ENCODE measurements around the gene GRM8. TPM values are rescaled to one million over a fixed set of nuclear protein-coding genes. Genes with fewer than 3 reads are reported as not detected.

The GRM8 gene
- total and polyA plus RNA-seq, 10 of the 15 experiments (the other 5 are each of a cell fraction or from before 2014, with no cell fraction given): 0.33 to 7.1 (median 0.45) TPM; not detected in 2

DNA sequence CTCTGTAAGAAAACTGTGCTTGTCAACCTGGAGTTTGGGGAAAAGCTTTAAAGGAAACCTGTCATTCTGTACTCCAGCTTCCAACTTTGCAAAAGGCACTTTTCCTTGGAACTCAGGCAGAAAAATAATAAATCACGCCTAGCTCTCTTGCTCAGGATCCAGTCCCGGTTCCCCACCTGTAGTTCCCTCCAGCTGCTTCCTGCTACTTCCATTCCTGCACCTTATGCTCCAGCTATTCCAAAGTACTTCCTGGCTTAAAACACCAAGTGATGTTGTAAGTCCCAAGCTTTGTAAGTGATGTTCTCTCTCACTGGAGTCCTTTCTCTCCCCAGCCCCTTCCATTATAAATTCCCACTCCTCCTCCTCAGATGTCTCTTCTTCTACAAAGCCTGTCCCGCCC is 98.6 kb downstream of the GRM8 start:
- Histone ChIP-seq H2AFZ (ENCODE audit: control insufficient read depth, low read depth, low read length) (no peak overlapping the region), H3K27me3 (replicated peaks in 1 of 2; ENCODE audit: control insufficient read depth in 2 of 2, insufficient read depth in 2 of 2, low read length in 1 of 2) (no peaks in the 10 kb centered on the region), H3K36me3 (ENCODE audit: control insufficient read depth in 2 of 2, insufficient read depth in 2 of 2, low read length in 1 of 2) (no peaks in the 10 kb centered on the region), H3K9ac (ENCODE audit: control insufficient read depth, insufficient read depth, low read length) (no peak overlapping the region), H3K4me2 (ENCODE audit: control insufficient read depth, insufficient read depth) (no peak overlapping the region), H3K4me1 (ENCODE audit: control insufficient read depth, insufficient read depth, low read length) (no peaks in the 10 kb centered on the region), H3K4me3 (no peak overlapping the region), H4K20me1 (ENCODE audit: control insufficient read depth, insufficient read depth) (no peaks in the 10 kb centered on the region), H3K79me2 (ENCODE audit: control insufficient read depth, insufficient read depth, low read length) (no peaks in the 10 kb centered on the region), H3K9me3 (replicated peaks; ENCODE audit: control insufficient read depth, insufficient read depth, low read length) (no peaks in the 10 kb centered on the region), H3K27ac (ENCODE audit: control insufficient read depth, insufficient read depth) (no peak overlapping the region)
- WGBS (ENCODE audit: insufficient coverage, insufficient replicate concordance, low lambda C conversion rate, missing lambda C conversion rate): 2% methylated on average over 3 of the region's 3 CpGs
- FAIRE-seq: no peak
- DNase-seq (ENCODE audit: low read depth, low spot score): no peak
- in situ Hi-C loops (cut with MboI) (no loop called here), intact Hi-C loops (cut with micrococcal nuclease; ENCODE audit: unreplicated experiment) (loop anchor here (10.0 kb wide), 1 partner anchor 349 kb away; no protein-coding TSS in a partner anchor)
- ChIA-PET SMC1A (ENCODE audit: uncharacterized antibody, unreplicated experiment) (interaction anchor here (0.6 kb wide), 1 partner anchor 175 kb away, joined by 3 read pairs; no protein-coding TSS in a partner anchor), CTCF (no interaction called here), RAD21 (ENCODE audit: unreplicated experiment) (no interaction called here), POLR2A (no interaction called here)
- no peak for ATAC-seq
- BruUV-seq (replicated peaks): no TSS peak
- TF ChIP-seq STAT1 (conservative IDR thresholded peaks at IDR 0.05) (no peak), NR2F1 (conservative IDR thresholded peaks at IDR 0.05) (no peak), NFYA (IDR thresholded peaks at IDR 0.05; ENCODE audit: borderline replicate concordance, low read depth, low read length) (no peak), PML (IDR thresholded peaks at IDR 0.05; ENCODE audit: low read length) (no peak), SUPT20H (IDR thresholded peaks at IDR 0.05; ENCODE audit: borderline replicate concordance, control insufficient read depth, low read depth, low read length) (no peak), IKZF2 (IDR thresholded peaks at IDR 0.05) (no peak), RAD21 (IDR thresholded peaks at IDR 0.05; ENCODE audit: insufficient read depth, low read depth, low read length) (no peak)
- TF ChIP-seq, protein P1, sequence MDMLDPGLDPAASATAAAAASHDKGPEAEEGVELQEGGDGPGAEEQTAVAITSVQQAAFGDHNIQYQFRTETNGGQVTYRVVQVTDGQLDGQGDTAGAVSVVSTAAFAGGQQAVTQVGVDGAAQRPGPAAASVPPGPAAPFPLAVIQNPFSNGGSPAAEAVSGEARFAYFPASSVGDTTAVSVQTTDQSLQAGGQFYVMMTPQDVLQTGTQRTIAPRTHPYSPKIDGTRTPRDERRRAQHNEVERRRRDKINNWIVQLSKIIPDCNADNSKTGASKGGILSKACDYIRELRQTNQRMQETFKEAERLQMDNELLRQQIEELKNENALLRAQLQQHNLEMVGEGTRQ (IDR thresholded peaks at IDR 0.05; ENCODE audit: borderline replicate concordance, low read depth, low read length): no peak
- TF ChIP-seq, protein P2, sequence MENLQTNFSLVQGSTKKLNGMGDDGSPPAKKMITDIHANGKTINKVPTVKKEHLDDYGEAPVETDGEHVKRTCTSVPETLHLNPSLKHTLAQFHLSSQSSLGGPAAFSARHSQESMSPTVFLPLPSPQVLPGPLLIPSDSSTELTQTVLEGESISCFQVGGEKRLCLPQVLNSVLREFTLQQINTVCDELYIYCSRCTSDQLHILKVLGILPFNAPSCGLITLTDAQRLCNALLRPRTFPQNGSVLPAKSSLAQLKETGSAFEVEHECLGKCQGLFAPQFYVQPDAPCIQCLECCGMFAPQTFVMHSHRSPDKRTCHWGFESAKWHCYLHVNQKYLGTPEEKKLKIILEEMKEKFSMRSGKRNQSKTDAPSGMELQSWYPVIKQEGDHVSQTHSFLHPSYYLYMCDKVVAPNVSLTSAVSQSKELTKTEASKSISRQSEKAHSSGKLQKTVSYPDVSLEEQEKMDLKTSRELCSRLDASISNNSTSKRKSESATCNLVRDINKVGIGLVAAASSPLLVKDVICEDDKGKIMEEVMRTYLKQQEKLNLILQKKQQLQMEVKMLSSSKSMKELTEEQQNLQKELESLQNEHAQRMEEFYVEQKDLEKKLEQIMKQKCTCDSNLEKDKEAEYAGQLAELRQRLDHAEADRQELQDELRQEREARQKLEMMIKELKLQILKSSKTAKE (IDR thresholded peaks at IDR 0.05; ENCODE audit: low read depth, poor library complexity, severe bottlenecking): no peak
- TF ChIP-seq, protein P3, sequence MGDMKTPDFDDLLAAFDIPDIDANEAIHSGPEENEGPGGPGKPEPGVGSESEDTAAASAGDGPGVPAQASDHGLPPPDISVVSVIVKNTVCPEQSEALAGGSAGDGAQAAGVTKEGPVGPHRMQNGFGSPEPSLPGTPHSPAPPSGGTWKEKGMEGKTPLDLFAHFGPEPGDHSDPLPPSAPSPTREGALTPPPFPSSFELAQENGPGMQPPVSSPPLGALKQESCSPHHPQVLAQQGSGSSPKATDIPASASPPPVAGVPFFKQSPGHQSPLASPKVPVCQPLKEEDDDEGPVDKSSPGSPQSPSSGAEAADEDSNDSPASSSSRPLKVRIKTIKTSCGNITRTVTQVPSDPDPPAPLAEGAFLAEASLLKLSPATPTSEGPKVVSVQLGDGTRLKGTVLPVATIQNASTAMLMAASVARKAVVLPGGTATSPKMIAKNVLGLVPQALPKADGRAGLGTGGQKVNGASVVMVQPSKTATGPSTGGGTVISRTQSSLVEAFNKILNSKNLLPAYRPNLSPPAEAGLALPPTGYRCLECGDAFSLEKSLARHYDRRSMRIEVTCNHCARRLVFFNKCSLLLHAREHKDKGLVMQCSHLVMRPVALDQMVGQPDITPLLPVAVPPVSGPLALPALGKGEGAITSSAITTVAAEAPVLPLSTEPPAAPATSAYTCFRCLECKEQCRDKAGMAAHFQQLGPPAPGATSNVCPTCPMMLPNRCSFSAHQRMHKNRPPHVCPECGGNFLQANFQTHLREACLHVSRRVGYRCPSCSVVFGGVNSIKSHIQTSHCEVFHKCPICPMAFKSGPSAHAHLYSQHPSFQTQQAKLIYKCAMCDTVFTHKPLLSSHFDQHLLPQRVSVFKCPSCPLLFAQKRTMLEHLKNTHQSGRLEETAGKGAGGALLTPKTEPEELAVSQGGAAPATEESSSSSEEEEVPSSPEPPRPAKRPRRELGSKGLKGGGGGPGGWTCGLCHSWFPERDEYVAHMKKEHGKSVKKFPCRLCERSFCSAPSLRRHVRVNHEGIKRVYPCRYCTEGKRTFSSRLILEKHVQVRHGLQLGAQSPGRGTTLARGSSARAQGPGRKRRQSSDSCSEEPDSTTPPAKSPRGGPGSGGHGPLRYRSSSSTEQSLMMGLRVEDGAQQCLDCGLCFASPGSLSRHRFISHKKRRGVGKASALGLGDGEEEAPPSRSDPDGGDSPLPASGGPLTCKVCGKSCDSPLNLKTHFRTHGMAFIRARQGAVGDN (IDR thresholded peaks at IDR 0.05): no peak

All from GM12878 (cell line).